Ishikawa (cell line): Measurements from ENCODE around the gene SMIM23.

Experiments used
- REST ChIP-seq: IDR thresholded peaks from 2 replicates; pipeline ENCODE4 v1.6.1; 2012; ENCODE audit warnings: low read depth, mild to moderate bottlenecking
- YY1 ChIP-seq: IDR thresholded peaks from 2 replicates; pipeline ENCODE4 v1.6.1; 2012; ENCODE audit warnings: low read depth

DNA sequence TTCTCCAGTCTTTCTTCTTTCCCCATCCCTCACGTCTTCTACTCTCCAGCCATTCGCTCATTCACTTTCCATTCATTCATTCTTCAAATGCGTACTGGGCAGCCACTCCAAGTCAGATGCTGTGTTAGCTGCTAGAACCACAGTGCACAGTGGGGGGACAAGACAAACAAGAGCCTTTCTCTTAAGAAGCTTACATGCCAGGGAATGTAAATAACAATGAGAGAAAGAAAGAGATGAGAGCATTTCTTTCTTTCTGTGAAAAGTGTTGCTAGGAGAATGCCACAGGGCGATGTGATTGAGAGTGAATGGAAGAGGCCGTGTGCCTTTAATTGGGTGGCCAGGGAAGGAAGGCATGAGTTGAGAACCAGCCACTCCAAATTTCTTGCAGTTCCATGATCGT is 46.3 kb upstream of the SMIM23 start:
- no peak for TF ChIP-seq REST
- no peak for TF ChIP-seq YY1
